ENCODE measurements around the gene DDX21. TPM values are rescaled to one million over a fixed set of nuclear protein-coding genes. Genes with fewer than 3 reads are reported as not detected.
"Not testable (repeated sequence)": the region's sequence is repeated elsewhere in the genome, so short reads cannot be mapped to it uniquely, and the experiment has no call there.

Gene DDX21
- 100 to 1,000 TPM in 1 of 4 donors, 10 to 100 TPM in 3; 39.2 to 112 (median 84.0) TPM for total RNA-seq

- 0% methylated on average over 32 to 48 of the region's 53 CpGs for WGBS, 2 donors
- H3K9me3 ChIP-seq, result no peaks in the 10 kb centered on the region
- TF ChIP-seq POLR2A (IDR thresholded peaks at IDR 0.05), result peak in 3 of 4 donors; percentile 22 to 76 (median 63)
- TF ChIP-seq, protein P1, sequence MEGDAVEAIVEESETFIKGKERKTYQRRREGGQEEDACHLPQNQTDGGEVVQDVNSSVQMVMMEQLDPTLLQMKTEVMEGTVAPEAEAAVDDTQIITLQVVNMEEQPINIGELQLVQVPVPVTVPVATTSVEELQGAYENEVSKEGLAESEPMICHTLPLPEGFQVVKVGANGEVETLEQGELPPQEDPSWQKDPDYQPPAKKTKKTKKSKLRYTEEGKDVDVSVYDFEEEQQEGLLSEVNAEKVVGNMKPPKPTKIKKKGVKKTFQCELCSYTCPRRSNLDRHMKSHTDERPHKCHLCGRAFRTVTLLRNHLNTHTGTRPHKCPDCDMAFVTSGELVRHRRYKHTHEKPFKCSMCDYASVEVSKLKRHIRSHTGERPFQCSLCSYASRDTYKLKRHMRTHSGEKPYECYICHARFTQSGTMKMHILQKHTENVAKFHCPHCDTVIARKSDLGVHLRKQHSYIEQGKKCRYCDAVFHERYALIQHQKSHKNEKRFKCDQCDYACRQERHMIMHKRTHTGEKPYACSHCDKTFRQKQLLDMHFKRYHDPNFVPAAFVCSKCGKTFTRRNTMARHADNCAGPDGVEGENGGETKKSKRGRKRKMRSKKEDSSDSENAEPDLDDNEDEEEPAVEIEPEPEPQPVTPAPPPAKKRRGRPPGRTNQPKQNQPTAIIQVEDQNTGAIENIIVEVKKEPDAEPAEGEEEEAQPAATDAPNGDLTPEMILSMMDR (IDR thresholded peaks at IDR 0.05), result peak; percentile 45 to 68 (median 56)
- H3K27ac ChIP-seq, result peak within 1 kb of the TSS; percentile 91 to 98 (median 94)
- H3K36me3 ChIP-seq, result peaks cover 0 to 33% (median 8%) of the 10 kb centered on the region in 3 donors
- H3K27me3 ChIP-seq, result no peaks in the 10 kb centered on the region
- peak; percentile 74 for DNase-seq
- H3K4me3 ChIP-seq, result peak within 1 kb of the TSS; percentile 78 to 100 (median 84)
- H3K4me1 ChIP-seq, result peaks cover 0 to 44% (median 17%) of the 10 kb centered on the region in 3 donors
- intact Hi-C loops (cut with DNase I), result no loop called here
Measured at GRCh38 chr10:68955832-68956532, at the start of gene DDX21. Gene DDX21, plus strand, starts transcription at chr10:68956170. Its CDS starts 56 bp downstream, at chr10:68956226.

- H3K4me1 ChIP-seq, result no peaks in the 10 kb centered on the region
- peaks cover 0 to 95% (median 10%) of the 10 kb centered on the region in 3 donors for H3K36me3 ChIP-seq
- no peak for TF ChIP-seq POLR2A (IDR thresholded peaks at IDR 0.05)
- TF ChIP-seq, protein P1 (IDR thresholded peaks at IDR 0.05), result no peak
- intact Hi-C loops (cut with DNase I), result no loop called here
- H3K4me3 ChIP-seq, result no peak overlapping the region
- H3K27me3 ChIP-seq, result no peaks in the 10 kb centered on the region
- H3K9me3 ChIP-seq, result no peaks in the 10 kb centered on the region
- DNase-seq, result no peak
- no peak overlapping the region for H3K27ac ChIP-seq
Measured at GRCh38 chr10:68924593-68924992, 31.4 kb upstream of the DDX21 start.

DNA sequence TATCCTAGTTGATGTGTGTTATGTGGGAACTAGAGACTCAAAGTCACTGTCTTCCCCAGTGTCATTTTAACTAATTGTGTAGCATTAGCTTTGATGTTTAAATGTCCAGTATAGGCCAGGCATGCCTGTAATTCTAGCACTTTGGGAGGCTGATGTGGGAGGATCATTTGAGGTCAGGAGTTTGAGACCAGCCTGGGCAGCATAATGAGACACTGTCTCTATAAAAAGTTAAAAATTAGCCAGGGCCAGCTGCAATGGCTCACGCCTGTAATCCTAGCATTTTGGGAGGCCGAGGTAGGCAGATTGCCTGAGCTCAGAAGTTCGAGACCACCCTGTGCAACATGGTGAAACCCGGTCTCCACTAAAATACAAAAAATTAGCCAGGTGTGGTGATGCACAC is 30.5 kb upstream of the DDX21 start:
- intact Hi-C loops (cut with DNase I), result no loop called here
- no peaks in the 10 kb centered on the region for H3K27me3 ChIP-seq
- H3K9me3 ChIP-seq, result no peaks in the 10 kb centered on the region
- 92 to 100% methylated on average over 4 of the region's 4 CpGs for WGBS, 2 donors
- H3K4me1 ChIP-seq, result no peaks in the 10 kb centered on the region
- H3K4me3 ChIP-seq, result no peak overlapping the region
- TF ChIP-seq POLR2A (IDR thresholded peaks at IDR 0.05), result no peak
- TF ChIP-seq, protein P1 (IDR thresholded peaks at IDR 0.05), result no peak
- H3K27ac ChIP-seq, result no peak overlapping the region
- peaks cover 0 to 95% (median 2%) of the 10 kb centered on the region in 3 donors for H3K36me3 ChIP-seq
- DNase-seq, result no peak

DNA sequence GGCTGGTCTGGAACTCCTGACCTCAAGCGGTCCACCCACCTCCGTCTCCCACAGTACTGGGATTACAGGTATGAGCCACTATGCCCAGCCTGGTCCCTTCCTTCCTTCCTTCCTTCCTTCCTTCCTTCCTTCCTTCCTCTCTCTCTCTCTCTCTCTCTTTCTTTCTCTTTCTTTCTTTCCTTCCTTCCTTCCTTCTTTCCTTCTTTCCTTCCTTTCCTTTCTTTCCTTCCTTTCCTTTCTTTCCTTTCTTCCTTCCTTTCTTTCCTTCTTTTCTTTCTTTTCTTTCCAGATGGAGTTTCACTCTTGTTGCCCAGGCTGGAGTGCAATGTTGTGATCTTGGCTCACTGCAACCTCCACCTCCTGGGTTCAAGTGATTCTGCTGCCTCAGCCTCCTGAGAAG is 26.8 kb upstream of the DDX21 start:
- WGBS, 2 donors, result 88 to 93% methylated on average over 2 of the region's 2 CpGs
- intact Hi-C loops (cut with DNase I), result not testable (repeated sequence)

DNA sequence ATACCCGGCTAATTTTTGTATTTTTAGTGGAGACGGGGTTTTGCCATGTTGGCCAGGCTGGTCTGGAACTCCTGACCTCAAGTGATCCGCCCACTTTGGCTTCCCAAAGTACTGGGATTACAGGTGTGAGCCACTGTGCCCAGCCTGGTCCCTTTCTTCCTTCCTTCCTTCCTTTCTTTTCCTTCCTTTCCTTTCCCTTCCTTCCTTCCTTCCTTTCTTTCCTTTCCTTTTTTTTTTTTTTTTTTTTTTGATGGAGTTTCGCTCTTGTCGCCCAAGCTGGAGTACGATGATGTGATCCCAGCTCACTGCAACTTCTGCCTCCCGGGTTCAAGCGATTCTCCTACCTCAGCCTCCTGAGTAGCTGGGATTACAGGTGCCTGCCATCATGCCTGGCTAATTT is 26.1 kb upstream of the DDX21 start:
- H3K4me3 ChIP-seq; H3K27ac ChIP-seq; H3K4me1 ChIP-seq; H3K27me3 ChIP-seq; H3K9me3 ChIP-seq; DNase-seq; intact Hi-C loops (cut with DNase I): not testable (repeated sequence)
- H3K36me3 ChIP-seq, result peaks cover 0 to 97% (median 9%) of the 10 kb centered on the region in 3 donors
- 92 to 94% methylated on average over 3 to 7 of the region's 8 CpGs for WGBS, 2 donors

More for the DNA sequence above, 26.8 kb upstream of the DDX21 start:
- H3K27me3 ChIP-seq, H3K27ac ChIP-seq, H3K4me1 ChIP-seq, H3K9me3 ChIP-seq, DNase-seq, H3K4me3 ChIP-seq: not testable (repeated sequence)
- peaks cover 0 to 92% (median 6%) of the 10 kb centered on the region in 3 donors for H3K36me3 ChIP-seq

DNA sequence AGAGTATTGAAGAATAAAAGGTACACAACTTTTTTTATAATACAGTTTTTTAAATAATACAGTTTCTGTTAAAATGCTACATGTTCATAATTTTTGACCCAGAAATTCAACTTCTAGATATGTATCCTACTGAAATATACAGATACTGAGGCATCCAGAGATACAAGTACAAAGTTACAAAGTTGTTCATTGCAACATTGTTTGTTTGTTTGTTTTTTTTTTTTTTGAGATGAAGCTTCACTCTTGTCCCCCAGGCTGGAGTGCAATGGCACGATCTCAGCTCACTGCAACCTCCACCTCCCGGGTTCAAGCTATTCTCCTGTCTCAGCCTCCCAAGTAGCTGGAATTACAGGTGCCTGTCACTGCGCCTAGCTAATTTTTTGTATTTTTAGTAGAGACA is 23.1 kb upstream of the DDX21 start:
- DNase-seq; H3K4me3 ChIP-seq; H3K9me3 ChIP-seq; H3K4me1 ChIP-seq; H3K27me3 ChIP-seq; intact Hi-C loops (cut with DNase I); H3K27ac ChIP-seq: not testable (repeated sequence)
- peaks cover 0 to 97% (median 14%) of the 10 kb centered on the region in 3 donors for H3K36me3 ChIP-seq
- 93 to 100% methylated on average over 3 of the region's 3 CpGs for WGBS, 2 donors
